Astrocyte of the spinal cord (primary cell): ENCODE measurements around the gene PMEPA1.

Source experiments
- DNase-seq: peaks from one replicate; pipeline ENCODE4 v3.0.0; 2011; ENCODE audit warnings: low read depth, low spot score
- H3K4me3 ChIP-seq: 2 replicates; pipeline ENCODE4 v1.5.1; 2011; ENCODE audit warnings: low read depth, mild to moderate bottlenecking, low read length, moderate library complexity
- CTCF ChIP-seq: IDR thresholded peaks from 2 replicates; pipeline ENCODE4 v1.5.1; 2012; ENCODE audit warnings: low read depth, mild to moderate bottlenecking, low read length, inconsistent platforms
- in situ Hi-C: cut with HindIII; loops from 2 replicates; pipeline ENCODE4 v1.10.0; 2017; ENCODE audit warnings: low sequenced_read_pairs

The PMEPA1 gene

GRCh38 chr20:57698116-57698866 is 11.5 kb downstream of the PMEPA1 start:
- TF ChIP-seq CTCF, result no peak
- H3K4me3 ChIP-seq, result peak overlapping the region; percentile 17
- DNase-seq, result peak; percentile 98
- in situ Hi-C loops, result no loop called here

- no peak overlapping the region for H3K4me3 ChIP-seq
- no peak for TF ChIP-seq CTCF
- in situ Hi-C loops, result no loop called here
- DNase-seq, result no peak
These were observed 12.3 kb downstream of the PMEPA1 start for GRCh38 chr20:57697543-57697942.

DNA sequence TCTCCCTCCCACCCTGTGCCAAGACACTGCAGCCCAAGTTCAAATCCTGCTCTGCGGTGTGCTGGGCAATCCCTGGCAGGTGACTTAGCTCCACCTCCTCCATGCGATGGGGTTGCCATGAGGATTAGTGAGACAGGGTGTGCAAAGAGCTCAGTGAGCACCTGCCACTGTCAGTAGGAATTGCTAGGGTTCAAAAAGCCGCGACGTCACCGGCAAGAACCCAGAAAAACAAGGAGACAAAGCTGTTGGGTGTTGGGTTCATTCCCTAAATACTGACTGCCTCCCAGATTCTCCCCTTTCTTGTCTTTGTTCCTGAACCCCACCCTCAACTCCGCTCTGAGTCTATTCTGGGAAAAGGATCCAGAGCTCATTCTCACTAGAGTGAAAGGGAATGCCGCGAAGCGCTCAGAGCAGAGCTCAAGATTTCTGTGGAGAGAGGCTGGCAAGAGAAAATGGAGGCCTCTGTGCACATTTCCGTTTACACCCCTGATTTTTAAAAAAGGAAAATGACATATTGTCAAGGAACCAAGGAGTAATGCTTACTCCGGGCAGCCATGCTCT is 13.3 kb downstream of the PMEPA1 start:
- H3K4me3 ChIP-seq, result no peak overlapping the region
- in situ Hi-C loops, result no loop called here
- DNase-seq, result no peak
- no peak for TF ChIP-seq CTCF

DNA sequence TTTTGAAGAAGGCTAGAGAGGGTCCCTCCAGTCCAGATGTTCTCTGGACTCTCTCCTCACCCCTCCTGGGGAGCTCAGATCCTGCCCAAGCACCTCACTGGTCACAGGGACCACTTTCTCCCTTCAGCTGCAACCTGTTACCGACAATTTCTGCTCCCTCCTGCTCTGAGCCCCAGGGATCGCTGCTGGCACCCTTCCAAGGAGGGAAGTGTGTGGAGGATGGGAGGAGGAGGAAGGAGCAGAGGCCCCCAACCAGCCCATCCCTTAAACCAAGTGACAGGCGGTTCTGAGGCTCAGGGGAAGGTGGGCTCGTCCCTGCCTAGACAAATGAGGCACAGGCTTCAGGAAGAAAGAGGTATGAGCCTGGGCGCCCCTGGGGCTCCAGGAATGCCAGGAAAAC is 13.9 kb downstream of the PMEPA1 start:
- in situ Hi-C loops, result no loop called here
- no peak for DNase-seq
- H3K4me3 ChIP-seq, result no peak overlapping the region
- no peak for TF ChIP-seq CTCF

- DNase-seq, result peak; percentile 53
- no peak for TF ChIP-seq CTCF
- H3K4me3 ChIP-seq, result no peak overlapping the region
- in situ Hi-C loops, result no loop called here
These were observed 14.8 kb downstream of the PMEPA1 start for GRCh38 chr20:57695012-57695411.

GRCh38 chr20:57694481-57694880 is 15.3 kb downstream of the PMEPA1 start:
- H3K4me3 ChIP-seq, result no peak overlapping the region
- DNase-seq, result no peak
- in situ Hi-C loops, result no loop called here
- TF ChIP-seq CTCF, result no peak
